GM13976 (cell line): ENCODE results near the gene GPC5.

ENCODE experiments used
- DNase-seq: peaks from one replicate; pipeline ENCODE4 v3.0.0; 2012; ENCODE audit warnings: low spot score
- in situ Hi-C: fragments of 300-500 bp; cut with MboI; formaldehyde crosslinking; loops from one replicate; pipeline ENCODE4 v1.12.0; 2022; ENCODE audit warnings: low sequenced_read_pairs, mixed read lengths, inconsistent platforms; ENCODE audit not compliant: unreplicated experiment
- TF ChIP-seq, protein P1 (sequence below): IDR thresholded peaks from 2 replicates; pipeline ENCODE4 v1.5.1; 2012; ENCODE audit warnings: borderline replicate concordance, mild to moderate bottlenecking; ENCODE audit not compliant: insufficient read depth; ENCODE audit errors: extremely low read depth, missing control alignments, control extremely low read depth

The GPC5 gene

DNA sequence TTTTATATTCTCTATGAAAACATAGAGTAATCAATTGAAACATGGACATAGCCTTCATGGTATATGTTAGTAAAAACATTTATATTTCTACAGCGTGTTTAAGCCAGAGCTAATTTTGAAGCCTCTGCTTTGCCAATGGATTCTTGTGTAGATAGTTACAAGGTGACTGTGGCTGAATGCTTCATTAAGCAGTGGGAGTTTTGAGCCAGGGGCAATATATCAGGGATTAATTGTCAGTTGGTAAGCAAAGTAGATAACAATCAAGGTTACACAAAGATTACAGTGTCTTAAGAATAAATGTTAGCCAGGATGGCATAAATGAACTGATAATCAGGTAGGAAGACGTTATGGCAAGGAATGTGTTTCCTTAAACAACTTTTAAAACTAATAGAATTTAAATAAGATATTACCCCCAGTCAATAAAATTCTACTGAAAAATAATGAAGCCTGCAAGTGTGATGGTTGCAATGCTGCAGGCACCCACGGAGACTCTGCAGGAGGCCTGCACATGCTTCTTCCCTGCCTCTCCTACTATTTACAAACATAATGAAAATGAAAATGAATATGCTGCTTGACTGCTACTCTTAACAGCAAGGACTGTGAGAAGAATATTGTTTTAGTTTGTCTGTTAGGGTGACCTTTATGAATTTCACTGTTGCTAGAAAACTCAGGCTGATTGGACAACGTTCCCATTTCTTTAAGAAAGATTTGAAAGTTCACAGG lies 588.5 kb downstream of the GPC5 start:
- DNase-seq = no peak
- in situ Hi-C loops = no loop called here
- TF ChIP-seq, protein P1, sequence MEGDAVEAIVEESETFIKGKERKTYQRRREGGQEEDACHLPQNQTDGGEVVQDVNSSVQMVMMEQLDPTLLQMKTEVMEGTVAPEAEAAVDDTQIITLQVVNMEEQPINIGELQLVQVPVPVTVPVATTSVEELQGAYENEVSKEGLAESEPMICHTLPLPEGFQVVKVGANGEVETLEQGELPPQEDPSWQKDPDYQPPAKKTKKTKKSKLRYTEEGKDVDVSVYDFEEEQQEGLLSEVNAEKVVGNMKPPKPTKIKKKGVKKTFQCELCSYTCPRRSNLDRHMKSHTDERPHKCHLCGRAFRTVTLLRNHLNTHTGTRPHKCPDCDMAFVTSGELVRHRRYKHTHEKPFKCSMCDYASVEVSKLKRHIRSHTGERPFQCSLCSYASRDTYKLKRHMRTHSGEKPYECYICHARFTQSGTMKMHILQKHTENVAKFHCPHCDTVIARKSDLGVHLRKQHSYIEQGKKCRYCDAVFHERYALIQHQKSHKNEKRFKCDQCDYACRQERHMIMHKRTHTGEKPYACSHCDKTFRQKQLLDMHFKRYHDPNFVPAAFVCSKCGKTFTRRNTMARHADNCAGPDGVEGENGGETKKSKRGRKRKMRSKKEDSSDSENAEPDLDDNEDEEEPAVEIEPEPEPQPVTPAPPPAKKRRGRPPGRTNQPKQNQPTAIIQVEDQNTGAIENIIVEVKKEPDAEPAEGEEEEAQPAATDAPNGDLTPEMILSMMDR = no peak

DNA sequence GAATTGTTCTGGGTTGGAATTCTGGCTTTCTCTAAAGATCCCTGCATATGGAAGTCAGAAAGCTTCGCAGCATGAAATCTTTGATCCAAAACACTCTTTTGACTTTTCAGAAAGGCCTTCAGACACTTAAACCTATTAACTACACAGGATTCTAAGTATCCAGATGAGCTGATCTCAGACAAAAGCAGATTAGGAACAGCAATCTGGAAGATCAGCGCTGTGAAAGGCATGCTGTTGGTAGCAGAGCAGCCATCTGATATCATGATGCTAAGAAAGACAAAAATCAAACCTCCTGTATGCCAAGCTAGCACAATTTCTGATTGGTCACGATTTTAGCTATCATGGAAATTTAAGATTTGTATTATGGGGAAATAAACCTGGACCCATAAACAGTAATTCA lies 589.9 kb downstream of the GPC5 start:
- TF ChIP-seq, protein P1 = no peak
- in situ Hi-C loops = no loop called here
- DNase-seq = no peak

DNA sequence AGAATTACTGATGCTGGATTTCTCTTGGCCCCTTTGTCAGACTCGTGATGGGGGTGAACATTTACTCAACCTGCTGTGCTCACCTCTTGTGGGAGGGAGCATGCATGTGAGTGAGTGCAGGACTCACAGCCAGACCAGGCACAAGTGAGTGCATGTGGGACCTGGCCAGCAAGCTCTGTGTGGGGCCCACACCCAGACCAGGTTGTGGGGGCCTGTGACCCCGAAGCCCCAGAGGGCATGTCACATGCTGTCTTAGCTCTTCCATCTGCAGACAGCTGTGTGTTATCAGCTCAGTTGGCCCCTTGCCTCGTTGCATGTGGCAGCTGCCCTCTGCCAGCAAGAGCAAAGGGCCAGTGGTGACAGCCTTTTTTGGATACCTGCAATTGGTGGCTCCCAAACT lies 614.4 kb downstream of the GPC5 start:
- in situ Hi-C loops = no loop called here
- DNase-seq = no peak
- TF ChIP-seq, protein P1 = no peak

DNA sequence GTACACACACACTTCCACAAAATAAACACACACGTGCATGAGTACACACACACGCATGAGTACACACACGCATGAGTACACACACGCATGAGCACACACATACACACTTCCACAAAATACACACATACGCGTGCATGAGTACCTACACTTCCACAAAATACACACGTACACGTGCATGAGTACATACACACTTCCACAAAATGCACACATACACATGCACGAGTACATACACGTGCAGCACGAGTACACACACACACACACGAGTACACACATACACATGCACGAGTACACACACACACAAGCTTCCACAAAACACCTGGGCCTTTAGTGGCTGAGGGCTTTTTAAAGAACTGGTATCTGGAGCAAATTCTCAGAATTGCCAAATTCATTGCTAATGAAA lies 619.3 kb downstream of the GPC5 start:
- no peak for DNase-seq
- TF ChIP-seq, protein P1 = no peak
- in situ Hi-C loops = no loop called here

DNA sequence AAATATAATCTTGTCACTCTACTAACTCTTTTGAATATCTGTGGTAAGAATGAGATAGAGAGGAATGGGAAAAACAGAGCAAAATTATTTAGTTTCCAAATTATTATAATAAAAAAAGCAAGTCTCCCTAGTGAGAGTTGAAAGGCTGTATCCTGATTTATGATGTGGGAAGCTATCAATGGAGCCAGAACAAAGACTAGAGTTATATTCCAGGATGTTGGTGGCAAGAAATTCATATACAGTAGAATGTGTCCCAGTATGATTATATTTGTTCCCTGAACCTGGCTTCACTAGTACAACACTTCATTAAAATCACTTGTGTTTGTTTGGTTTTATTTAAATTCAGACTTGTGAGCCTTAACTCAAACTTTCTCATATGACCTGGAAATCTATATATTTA lies 630.3 kb downstream of the GPC5 start:
- no peak for DNase-seq
- in situ Hi-C loops = no loop called here
- TF ChIP-seq, protein P1 = no peak

DNA sequence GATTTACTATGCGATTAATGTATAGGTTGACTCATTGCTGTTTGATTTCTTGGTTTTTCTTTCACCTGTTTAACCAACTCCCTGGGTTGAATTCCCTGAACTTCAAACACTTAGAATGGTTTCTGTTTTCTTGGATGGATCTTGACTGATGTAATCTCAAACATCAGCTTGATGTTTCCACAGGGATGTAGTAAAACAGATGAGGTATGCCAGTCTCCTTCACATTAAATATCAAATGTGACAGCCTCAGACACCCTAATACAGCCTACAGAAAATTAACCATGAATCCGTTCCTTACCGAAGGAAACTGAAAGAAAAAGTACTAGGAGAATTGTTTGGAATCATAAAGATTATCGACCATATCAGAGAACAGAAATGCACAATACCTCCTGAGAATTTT lies 631.2 kb downstream of the GPC5 start:
- TF ChIP-seq, protein P1 = no peak
- in situ Hi-C loops = no loop called here
- DNase-seq = no peak

DNA sequence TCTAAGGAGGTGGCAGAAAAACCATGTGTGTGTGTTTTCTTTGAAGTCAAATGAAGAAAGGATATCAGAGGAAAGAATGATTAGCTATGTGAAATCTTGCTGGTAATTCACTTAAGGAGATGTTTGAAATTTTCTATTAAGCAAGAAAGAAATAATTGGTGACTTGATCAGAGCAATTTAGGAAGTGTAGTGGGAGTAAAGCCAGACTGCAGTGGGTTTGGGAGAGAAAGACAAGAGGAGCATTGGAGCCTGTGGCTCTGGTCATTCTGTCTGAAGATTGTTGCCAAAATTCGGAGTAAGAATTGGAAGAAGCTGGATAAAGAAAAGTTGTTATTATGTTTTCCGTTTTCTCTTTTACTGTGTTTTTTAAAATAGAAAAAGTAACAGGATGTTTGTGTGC lies 640.5 kb downstream of the GPC5 start:
- in situ Hi-C loops = no loop called here
- no peak for DNase-seq
- TF ChIP-seq, protein P1 = no peak
